GM06990 (cell line): ENCODE results near the gene DOCK2.

Experiments
- DNase-seq: peaks from one replicate; pipeline ENCODE4 v3.0.0-alpha.2; 2011; ENCODE audit not compliant: insufficient read length; ENCODE audit errors: extremely low read depth
- H3K27me3 ChIP-seq: replicated peaks from 2 replicates; pipeline ENCODE4 v1.6.0; 2011; ENCODE audit warnings: low read length; ENCODE audit not compliant: control insufficient read depth, insufficient read depth
- H3K36me3 ChIP-seq: 2 replicates; pipeline ENCODE4 v1.5.1; 2011; ENCODE audit warnings: low read length; ENCODE audit not compliant: control insufficient read depth, insufficient read depth
- H3K4me3 ChIP-seq: replicated peaks from 2 replicates; pipeline ENCODE4 v1.5.1; 2011; ENCODE audit warnings: low read depth, mild to moderate bottlenecking, control low read depth, low read length
- TF ChIP-seq, protein P1 (sequence below): IDR thresholded peaks from 2 replicates; pipeline ENCODE4 v1.5.1; 2011; ENCODE audit warnings: low read length, control low read depth, mild to moderate bottlenecking, inconsistent platforms; ENCODE audit not compliant: insufficient read depth, poor library complexity, severe bottlenecking

Gene DOCK2

DNA sequence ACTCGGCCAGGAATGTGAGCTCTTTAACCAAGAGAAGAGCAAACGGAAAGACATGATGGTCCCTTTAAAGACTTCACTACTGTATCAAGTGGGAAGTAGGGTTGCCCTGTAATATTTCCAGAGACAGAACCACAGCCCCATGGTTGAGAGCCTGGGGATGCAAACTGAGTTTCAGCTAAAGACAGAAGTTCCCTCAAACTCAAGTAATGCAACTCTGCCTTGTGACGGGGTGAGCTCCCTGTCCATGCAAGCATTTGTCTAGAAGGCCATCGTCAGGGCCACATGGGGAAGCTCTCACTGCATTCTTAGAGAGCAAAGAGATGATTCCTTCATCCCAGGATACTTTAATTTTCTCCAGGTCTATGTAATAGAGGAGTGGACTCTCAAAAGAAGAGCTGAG, 260.4 kb downstream of the DOCK2 start:
- TF ChIP-seq, protein P1, sequence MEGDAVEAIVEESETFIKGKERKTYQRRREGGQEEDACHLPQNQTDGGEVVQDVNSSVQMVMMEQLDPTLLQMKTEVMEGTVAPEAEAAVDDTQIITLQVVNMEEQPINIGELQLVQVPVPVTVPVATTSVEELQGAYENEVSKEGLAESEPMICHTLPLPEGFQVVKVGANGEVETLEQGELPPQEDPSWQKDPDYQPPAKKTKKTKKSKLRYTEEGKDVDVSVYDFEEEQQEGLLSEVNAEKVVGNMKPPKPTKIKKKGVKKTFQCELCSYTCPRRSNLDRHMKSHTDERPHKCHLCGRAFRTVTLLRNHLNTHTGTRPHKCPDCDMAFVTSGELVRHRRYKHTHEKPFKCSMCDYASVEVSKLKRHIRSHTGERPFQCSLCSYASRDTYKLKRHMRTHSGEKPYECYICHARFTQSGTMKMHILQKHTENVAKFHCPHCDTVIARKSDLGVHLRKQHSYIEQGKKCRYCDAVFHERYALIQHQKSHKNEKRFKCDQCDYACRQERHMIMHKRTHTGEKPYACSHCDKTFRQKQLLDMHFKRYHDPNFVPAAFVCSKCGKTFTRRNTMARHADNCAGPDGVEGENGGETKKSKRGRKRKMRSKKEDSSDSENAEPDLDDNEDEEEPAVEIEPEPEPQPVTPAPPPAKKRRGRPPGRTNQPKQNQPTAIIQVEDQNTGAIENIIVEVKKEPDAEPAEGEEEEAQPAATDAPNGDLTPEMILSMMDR, result no peak
- H3K4me3 ChIP-seq, result no peak overlapping the region
- peaks cover 3% of the 10 kb centered on the region for H3K36me3 ChIP-seq
- H3K27me3 ChIP-seq, result no peaks in the 10 kb centered on the region
- no peak for DNase-seq

DNA sequence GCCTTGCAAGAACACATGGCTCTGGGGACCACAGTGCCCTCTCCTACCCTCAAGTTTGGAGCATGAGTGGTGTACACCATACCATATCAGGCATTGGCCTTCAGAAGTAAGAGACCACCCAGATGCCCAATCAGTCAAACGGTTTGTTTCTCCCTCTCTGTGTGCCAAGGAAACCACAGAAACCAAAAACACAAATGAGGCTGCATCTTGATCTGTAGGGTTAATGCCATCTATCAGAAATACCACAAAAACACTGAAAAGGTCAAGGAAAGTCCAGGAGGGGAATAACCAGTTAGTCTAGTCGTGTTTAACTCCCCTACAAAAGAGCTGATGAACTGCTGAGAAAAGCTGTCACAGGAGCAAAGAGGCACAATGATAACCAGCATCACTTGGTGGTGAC, 264.8 kb downstream of the DOCK2 start:
- DNase-seq, result no peak
- no peak overlapping the region for H3K4me3 ChIP-seq
- no peaks in the 10 kb centered on the region for H3K27me3 ChIP-seq
- TF ChIP-seq, protein P1, result no peak
- no peaks in the 10 kb centered on the region; the same call in 1 of the 2 replicates for H3K36me3 ChIP-seq

DNA sequence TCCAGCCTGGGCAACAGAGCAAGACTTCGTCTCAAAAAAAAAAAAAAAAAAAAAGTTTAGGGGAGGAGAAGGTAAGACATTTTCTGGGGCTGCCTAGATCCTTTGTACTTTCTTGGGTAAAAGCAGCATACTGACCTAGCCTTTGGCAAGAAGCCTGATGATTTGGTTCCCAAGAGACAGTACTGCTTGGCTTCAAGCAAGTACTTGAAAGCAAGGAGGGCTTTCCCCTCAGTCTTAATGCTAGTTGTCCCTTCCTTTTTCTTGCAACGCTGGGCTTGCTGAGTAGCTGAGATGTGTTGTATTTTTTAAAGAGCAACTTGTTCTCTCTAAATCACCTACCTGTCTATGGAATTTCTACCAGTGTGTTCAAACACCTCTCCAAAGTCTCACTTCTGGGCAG, 267.0 kb downstream of the DOCK2 start:
- no peaks in the 10 kb centered on the region for H3K27me3 ChIP-seq
- TF ChIP-seq, protein P1, result no peak
- no peak overlapping the region for H3K4me3 ChIP-seq
- no peak for DNase-seq
- H3K36me3 ChIP-seq, result no peaks in the 10 kb centered on the region; the same call in 1 of the 2 replicates

DNA sequence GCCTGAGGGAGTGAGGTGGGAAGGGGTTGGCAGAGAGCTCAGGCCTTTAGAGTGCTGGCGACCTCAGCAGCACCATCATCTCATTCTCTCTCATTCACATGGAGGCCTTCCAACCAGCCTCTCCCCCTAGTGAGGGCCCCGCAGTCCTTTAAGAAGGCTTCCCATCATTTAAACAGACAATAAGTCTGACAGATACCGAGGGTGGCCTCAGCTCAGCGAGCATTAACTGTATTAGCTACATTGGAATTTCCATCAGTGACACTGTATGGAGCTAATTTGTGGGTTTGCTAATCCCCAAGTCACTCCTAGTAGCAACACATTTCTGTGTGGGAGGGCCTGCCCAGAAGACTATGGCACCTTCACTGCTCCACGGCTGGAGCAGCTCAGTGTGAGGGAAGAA, 267.4 kb downstream of the DOCK2 start:
- H3K4me3 ChIP-seq, result no peak overlapping the region
- no peaks in the 10 kb centered on the region; the same call in 1 of the 2 replicates for H3K36me3 ChIP-seq
- TF ChIP-seq, protein P1, result no peak
- H3K27me3 ChIP-seq, result no peaks in the 10 kb centered on the region
- DNase-seq, result no peak

DNA sequence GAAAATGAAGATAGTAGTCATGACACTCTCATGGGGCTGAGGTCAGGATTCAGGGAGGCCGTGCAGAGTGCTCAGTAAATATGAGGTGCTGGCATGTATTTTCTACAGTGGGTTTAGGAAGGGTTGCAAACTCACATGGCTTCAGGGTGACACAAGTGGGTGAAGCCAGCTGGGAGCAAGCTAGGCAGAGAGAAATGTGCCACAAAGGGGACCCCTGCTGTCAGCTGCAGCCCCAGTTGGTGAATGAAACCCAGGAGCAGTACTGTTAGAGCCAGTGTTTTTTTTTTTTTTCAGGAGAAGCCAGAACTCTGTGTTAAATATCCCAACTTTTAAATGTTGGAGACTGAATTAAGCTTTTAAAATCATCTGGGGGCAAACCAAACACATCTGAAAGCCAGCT, 267.9 kb downstream of the DOCK2 start:
- no peak for DNase-seq
- TF ChIP-seq, protein P1, result no peak
- Histone ChIP-seq H3K4me3 (no peak overlapping the region), H3K27me3 (no peaks in the 10 kb centered on the region), H3K36me3 (no peaks in the 10 kb centered on the region; the same call in 1 of the 2 replicates)
